HG03095 (cell line): Measurements from ENCODE around the gene CASZ1.

ENCODE experiments used
- ATAC-seq: cut with Tn5 transposase; IDR thresholded peaks from one replicate; pipeline ENCODE4 v1.9.1; 2021; ENCODE audit warnings: moderate library complexity; ENCODE audit not compliant: unreplicated experiment

Gene CASZ1

GRCh38 chr1:10796029-10796944, at the start of gene CASZ1:
Gene CASZ1 (minus strand): TSS chr1:10796646. CDS start chr1:10693889, 102,757 bp downstream.
- no peak for ATAC-seq

- no peak for ATAC-seq
These were observed 47.3 kb upstream of the CASZ1 start for GRCh38 chr1:10843697-10844096.

- ATAC-seq: no peak
These were observed 44.7 kb upstream of the CASZ1 start for GRCh38 chr1:10841118-10841517.

- no peak for ATAC-seq
These were observed 42.8 kb upstream of the CASZ1 start for GRCh38 chr1:10839188-10839770.

GRCh38 chr1:10838541-10838940, 42.1 kb upstream of the CASZ1 start:
- no peak for ATAC-seq

- no peak for ATAC-seq
These were observed 40.3 kb upstream of the CASZ1 start for GRCh38 chr1:10836726-10837125.

- ATAC-seq: no peak
These were observed 39.5 kb upstream of the CASZ1 start for GRCh38 chr1:10835822-10836421.

- no peak for ATAC-seq
These were observed 39.0 kb upstream of the CASZ1 start for GRCh38 chr1:10835421-10835820.

GRCh38 chr1:10834770-10835412, 38.4 kb upstream of the CASZ1 start:
- ATAC-seq: no peak

GRCh38 chr1:10833630-10834557, 37.4 kb upstream of the CASZ1 start:
- ATAC-seq: no peak

- no peak for ATAC-seq
These were observed 36.3 kb upstream of the CASZ1 start for GRCh38 chr1:10832703-10833102.

- ATAC-seq: no peak
These were observed 34.7 kb upstream of the CASZ1 start for GRCh38 chr1:10830961-10831668.

GRCh38 chr1:10829965-10830515, 33.6 kb upstream of the CASZ1 start:
- no peak for ATAC-seq

GRCh38 chr1:10829067-10829818, 32.8 kb upstream of the CASZ1 start:
- ATAC-seq: no peak

- no peak for ATAC-seq
These were observed 31.2 kb upstream of the CASZ1 start for GRCh38 chr1:10827377-10828333.

- ATAC-seq: no peak
These were observed 29.1 kb upstream of the CASZ1 start for GRCh38 chr1:10825592-10825991.

- no peak for ATAC-seq
These were observed 28.5 kb upstream of the CASZ1 start for GRCh38 chr1:10824821-10825540.
